WI38 (cell line): ENCODE data around the gene RNF207.

ENCODE experiments used
- H3K4me3 ChIP-seq: 2 replicates; pipeline ENCODE4 v1.5.1; 2011; ENCODE audit warnings: low read depth, mild to moderate bottlenecking, control low read depth, low read length
- TF ChIP-seq, protein P1 (sequence below): IDR thresholded peaks from 2 replicates; pipeline ENCODE4 v1.5.1; 2012; ENCODE audit warnings: low read depth, mild to moderate bottlenecking, control low read depth, low read length

The RNF207 gene

DNA sequence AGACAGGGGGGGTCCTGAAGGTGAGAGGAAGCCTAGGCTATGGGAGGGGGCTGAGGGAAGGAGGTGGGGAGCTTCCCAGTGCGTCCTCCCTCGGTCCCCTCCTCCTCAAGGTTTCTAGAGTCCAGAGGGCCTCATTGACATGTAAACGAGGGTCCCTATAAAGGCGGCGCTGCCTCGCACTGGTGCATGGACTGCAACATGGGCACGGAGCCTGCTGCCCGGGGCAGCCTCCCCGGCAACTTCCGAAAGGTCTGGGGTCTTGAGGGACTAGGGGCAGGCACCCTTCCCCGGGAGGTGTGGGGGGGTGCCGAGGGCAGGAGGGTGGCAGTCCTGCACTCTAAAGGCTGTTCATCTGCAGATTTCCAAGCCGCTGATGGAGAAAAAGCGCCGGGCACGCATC is 38.1 kb downstream of the RNF207 start, which contains the start of gene HES3:
HES3 (plus strand) TSS at position 187 of the 400 bp plus-strand sequence; CDS start at position 374, 187 bp downstream.
- H3K4me3 ChIP-seq = no peak within 1 kb of the TSS
- TF ChIP-seq, protein P1, sequence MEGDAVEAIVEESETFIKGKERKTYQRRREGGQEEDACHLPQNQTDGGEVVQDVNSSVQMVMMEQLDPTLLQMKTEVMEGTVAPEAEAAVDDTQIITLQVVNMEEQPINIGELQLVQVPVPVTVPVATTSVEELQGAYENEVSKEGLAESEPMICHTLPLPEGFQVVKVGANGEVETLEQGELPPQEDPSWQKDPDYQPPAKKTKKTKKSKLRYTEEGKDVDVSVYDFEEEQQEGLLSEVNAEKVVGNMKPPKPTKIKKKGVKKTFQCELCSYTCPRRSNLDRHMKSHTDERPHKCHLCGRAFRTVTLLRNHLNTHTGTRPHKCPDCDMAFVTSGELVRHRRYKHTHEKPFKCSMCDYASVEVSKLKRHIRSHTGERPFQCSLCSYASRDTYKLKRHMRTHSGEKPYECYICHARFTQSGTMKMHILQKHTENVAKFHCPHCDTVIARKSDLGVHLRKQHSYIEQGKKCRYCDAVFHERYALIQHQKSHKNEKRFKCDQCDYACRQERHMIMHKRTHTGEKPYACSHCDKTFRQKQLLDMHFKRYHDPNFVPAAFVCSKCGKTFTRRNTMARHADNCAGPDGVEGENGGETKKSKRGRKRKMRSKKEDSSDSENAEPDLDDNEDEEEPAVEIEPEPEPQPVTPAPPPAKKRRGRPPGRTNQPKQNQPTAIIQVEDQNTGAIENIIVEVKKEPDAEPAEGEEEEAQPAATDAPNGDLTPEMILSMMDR = no peak

DNA sequence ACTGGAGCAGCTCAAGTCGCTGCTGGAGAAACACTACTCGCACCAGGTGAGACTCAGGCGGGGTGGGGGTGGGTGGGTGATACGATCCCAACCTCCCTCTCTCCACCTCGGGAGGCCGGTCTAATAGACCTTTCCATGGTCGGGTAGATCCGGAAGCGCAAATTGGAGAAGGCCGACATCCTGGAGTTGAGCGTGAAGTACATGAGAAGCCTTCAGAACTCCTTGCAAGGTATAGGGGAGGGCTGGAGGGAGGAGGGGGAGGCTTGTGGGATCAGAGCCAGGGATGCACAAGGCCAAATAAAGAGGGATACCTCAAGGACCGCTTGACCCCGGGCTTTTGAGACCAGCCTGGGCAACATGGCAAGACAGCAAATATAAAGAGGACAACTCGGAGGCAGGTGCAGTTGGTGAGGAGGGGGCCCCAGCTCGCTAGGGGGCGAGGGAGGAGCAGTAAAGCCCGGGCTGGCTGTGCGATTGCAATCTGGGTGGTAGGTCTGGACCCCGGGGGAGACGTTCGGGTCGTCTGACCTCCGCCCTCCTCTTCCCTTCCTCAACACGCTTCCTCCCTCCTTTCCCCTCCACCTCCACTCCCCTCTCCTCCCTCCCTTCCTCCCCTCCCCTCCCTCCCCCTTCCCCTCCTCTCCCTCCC is 38.6 kb downstream of the RNF207 start:
- TF ChIP-seq, protein P1 = no peak
- H3K4me3 ChIP-seq = no peak overlapping the region

DNA sequence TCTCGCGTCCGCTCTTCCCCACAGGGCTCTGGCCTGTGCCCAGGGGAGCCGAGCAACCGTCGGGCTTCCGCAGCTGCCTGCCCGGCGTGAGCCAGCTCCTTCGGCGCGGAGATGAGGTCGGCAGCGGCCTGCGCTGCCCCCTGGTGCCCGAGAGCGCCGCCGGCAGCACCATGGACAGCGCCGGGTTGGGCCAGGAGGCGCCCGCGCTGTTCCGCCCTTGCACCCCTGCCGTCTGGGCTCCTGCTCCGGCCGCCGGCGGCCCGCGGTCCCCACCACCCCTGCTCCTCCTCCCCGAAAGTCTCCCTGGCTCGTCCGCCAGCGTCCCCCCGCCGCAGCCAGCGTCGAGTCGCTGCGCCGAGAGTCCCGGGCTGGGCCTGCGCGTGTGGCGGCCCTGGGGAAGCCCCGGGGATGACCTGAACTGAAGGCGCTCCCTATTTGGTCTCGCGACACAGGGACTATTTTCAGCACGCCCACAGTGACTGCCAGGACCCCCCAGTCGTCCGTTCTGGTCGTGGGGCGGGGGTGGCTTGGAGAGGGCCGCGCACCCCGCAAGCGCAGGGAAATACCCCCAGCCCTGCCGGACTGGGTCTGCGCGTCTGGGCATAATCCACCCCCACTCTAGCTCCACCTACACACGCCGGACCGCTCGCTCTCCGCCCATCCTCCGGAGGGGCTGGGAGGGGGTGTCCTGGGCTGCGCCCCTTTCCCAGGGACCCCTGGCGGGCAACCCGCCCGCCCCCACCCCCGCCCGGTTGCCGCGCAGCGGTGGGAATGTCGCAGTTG is 39.4 kb downstream of the RNF207 start:
- H3K4me3 ChIP-seq = peak overlapping the region; percentile 33
- TF ChIP-seq, protein P1 = peak; percentile 80

DNA sequence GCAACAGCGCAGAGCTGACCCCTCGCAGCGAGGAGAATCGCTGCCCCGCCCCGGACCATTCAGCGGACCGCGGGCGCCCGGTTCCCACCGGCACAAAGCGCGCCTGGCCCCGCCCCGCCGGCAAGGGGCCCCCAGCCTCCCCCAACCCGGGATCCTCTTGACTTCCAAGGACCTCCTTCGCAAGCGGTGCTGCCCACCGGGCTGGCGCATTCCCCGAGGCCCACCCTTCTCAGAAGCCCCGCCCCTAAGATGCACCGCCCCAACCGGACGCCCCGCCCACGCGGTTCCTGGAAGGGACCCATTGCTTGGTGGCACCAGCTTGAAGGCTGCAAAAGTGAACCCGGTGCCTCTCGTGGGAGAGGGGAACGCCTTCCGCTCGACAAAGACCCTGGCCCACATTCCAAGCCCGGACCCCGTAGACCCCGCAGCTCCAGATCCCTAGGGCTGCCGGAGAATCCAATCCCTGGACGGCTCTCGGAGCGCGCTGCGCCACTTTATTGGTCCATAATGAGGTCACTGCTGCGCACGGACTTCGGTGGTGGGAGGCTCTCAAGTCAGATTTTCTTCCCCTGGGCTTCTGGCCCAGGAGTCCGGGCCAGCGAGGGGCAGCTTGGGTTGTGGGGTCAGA is 40.1 kb downstream of the RNF207 start:
- H3K4me3 ChIP-seq = peak overlapping the region; percentile 33
- TF ChIP-seq, protein P1 = no peak

DNA sequence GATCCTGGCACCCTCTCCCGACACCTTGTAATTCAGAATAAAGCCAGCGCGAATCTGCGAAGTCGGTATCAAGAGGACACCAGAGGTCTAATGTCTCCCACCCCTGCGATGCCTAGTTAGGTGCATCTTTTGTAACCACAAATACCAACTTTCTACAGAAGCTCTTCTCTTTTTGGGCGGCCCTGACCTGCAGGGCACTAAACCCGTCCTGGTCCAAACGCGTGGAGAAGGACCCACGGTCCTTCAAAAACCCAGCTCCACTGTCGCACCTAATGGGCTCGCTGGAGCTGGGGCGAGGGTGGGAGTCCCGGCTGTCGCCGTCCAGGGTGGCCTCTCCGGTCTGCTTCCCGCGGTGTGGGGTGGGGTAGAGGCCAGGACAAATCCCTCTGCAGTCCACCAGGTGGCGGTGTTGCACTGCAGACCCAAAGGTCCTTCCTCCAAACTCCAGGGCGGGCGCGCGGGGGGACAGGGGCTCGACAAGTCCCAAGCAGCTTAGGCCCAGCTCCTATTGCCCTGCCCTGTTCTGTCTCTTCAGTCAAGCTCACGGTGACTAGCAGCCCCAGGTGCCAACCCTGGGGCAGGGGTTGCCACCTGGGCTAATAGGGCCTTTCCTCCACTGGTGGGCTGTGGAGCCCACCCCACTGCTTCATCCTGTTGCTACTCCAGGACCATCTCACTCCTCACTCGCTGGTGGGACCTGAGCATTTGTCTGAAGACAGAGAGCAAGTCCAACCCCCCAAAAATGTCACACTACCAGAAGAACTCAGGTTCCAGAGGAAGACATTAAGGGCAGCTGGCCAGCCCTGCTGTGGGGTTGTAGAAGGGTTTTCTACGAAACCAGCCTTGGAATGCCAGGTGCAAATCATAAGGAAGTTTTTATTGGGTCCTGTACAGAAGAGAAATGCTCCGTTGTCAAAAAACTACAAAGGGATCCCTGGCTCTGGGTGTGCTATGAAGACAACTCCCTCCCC is 40.9 kb downstream of the RNF207 start:
- H3K4me3 ChIP-seq = no peak overlapping the region
- TF ChIP-seq, protein P1 = peak; percentile 82

DNA sequence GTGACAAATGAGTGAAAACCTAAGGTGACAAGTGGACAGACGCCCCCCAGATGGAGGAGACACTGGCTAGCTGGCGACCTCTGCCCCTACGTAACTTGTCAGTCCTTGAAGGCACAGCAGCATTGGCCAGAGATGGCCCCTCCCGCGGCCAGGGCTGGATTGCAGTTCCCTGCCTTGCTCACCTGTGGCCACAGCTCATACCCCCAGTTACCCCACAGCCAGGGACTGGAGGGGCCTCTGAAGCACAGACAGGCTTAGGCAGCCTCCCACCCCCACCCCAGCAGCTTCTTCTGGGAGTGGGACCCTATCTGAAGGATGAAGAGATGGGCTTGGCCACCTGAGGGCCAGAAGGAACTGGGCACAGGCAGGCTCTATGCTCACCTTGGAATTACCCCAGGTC is 41.7 kb downstream of the RNF207 start:
- TF ChIP-seq, protein P1 = no peak
- no peak overlapping the region for H3K4me3 ChIP-seq
